Ovary (tissue), 9 donors: ENCODE data around the gene ERN1. TPM values are rescaled to one million over a fixed set of nuclear protein-coding genes. Genes with fewer than 3 reads are reported as not detected.

Experiments used
- DNase-seq, 5 donors: peaks; one replicate each; pipeline ENCODE4 v3.0.0-alpha.2; 2019 to 2020
- H3K27ac ChIP-seq, 2 donors: fragments of 200-600 bp; one replicate each; pipeline versions ENCODE4 v1.5.1 to v1.8.0; 2019 to 2022
- H3K27me3 ChIP-seq: fragments of 200-600 bp; one replicate; pipeline ENCODE4 v1.8.0; 2022
- H3K36me3 ChIP-seq: fragments of 200-600 bp; sonication (generic); one replicate; pipeline ENCODE4 v1.5.1; 2019
- H3K4me1 ChIP-seq: one replicate; pipeline ENCODE4 v1.8.1; 2013; ENCODE audit warnings: mild to moderate bottlenecking, moderate library complexity; ENCODE audit not compliant: insufficient read depth
- H3K4me3 ChIP-seq: fragments of 200-600 bp; sonication (generic); one replicate; pipeline ENCODE4 v1.5.1; 2017
- H3K9me3 ChIP-seq, 2 donors: fragments of 200-600 bp in 1 of 2; sonication (generic) in 1 of 2; one replicate each; pipeline versions ENCODE4 v1.5.1 to v1.8.1; 2013 to 2019; ENCODE audit warnings: mild to moderate bottlenecking in 1 of 2, moderate library complexity in 1 of 2
- CTCF ChIP-seq, 3 donors: fragments of 450-650 bp in 2 of 3; fragments of 200-600 bp in 1 of 3; IDR thresholded peaks; one replicate each; pipeline versions ENCODE4 v1.5.1 to v1.8.0; 2016 to 2022; ENCODE audit warnings: antibody characterized with exemption in 3 of 3, mild to moderate bottlenecking in 1 of 3
- EP300 ChIP-seq: sonication (generic); formaldehyde crosslinking; IDR thresholded peaks from one replicate; pipeline ENCODE4 v1.6.1; 2017; ENCODE audit warnings: antibody characterized with exemption
- POLR2A ChIP-seq: fragments of 450-650 bp; IDR thresholded peaks from one replicate; pipeline ENCODE4 v1.6.1; 2017; ENCODE audit warnings: antibody characterized with exemption, mild to moderate bottlenecking, moderate library complexity
- WGBS, 3 donors: extraction: QIAGEN DNeasy Blood & Tissue Kit in 1 of 3; methylation state at CpG; one replicate each; pipeline versions ENCODE4 v1.1.5 to v1.1.7; 2013 to 2017; 5-methylcytosine and 5-hydroxymethylcytosine counted together
- intact Hi-C, 4 donors: fragments of 100-400 bp; cut with DNase I; formaldehyde crosslinking; loops; one replicate each; pipeline versions ENCODE4 v1.11.0 to v1.15.1; 2022 to 2023
- polyA plus RNA-seq, 2 donors: library from polyadenylated mRNA; stranded (reverse); fragments of 200-250 nt in 1 of 2; fragments of 350-450 nt in 1 of 2; fragmentation: Illumina TruSeq in 1 of 2; extraction: RNeasy Lipid Tissue Mini Kit (QIAGEN cat#74804) in 1 of 2; gene quantifications; one replicate each; pipeline ENCODE4 v1.2.3, GENCODE V29; 2013 to 2014
- total RNA-seq, 7 donors: library from RNA; depleted of rRNA in 2 of 7; stranded (reverse); fragments of >200 nt in 2 of 7; fragmentation: NEBNext Ultra II Directional in 3 of 7; extraction: Animal tissue kit (Norgen Biotek cat#: 25700) in 3 of 7; gene quantifications; one replicate each; pipeline versions ENCODE4 v1.1.0 to v1.2.4, GENCODE V29; 2016 to 2023
- donor health status: DM: no; HTN: no; CAD: no; lungs with moderate emphysema.
- donor health status: DM: no; HTN: no; CAD: no.
- donor health status: Bipolar disorder and iron deficiency.
- donor health status: DM: yes; HTN: yes; CAD: no.
- donor health status: DM: no; HTN: no; CAD: no.
- donor health status: DM: yes; HTN: yes; CAD: no.

Gene ERN1
- total and polyA plus RNA-seq, 9 donors: 8.1 to 73.4 (median 30.4) TPM

- no peaks in the 10 kb centered on the region for H3K36me3 ChIP-seq
- 76 to 81% (median 79%) methylated on average over 4 of the region's 4 CpGs for WGBS, 3 donors
- intact Hi-C loops: no loop called here
- H3K9me3 ChIP-seq: no peaks in the 10 kb centered on the region
- H3K27ac ChIP-seq: no peak overlapping the region
- no peaks in the 10 kb centered on the region for H3K27me3 ChIP-seq
- no peak for TF ChIP-seq EP300
- TF ChIP-seq POLR2A: no peak
- TF ChIP-seq CTCF (IDR thresholded peaks at IDR 0.05): no peak
- H3K4me3 ChIP-seq: no peak overlapping the region
- no peak for DNase-seq
- peaks cover 4% of the 10 kb centered on the region for H3K4me1 ChIP-seq
Measured at GRCh38 chr17:64111831-64112230, 18.1 kb downstream of the ERN1 start.

GRCh38 chr17:64110379-64111152 is 19.4 kb downstream of the ERN1 start:
- H3K27ac ChIP-seq: no peak overlapping the region
- no peak for DNase-seq
- peaks cover 4% of the 10 kb centered on the region for H3K4me1 ChIP-seq
- intact Hi-C loops: no loop called here
- H3K27me3 ChIP-seq: no peaks in the 10 kb centered on the region
- H3K9me3 ChIP-seq: no peaks in the 10 kb centered on the region
- TF ChIP-seq CTCF (IDR thresholded peaks at IDR 0.05) (no peak), POLR2A (no peak), EP300 (no peak)
- no peaks in the 10 kb centered on the region for H3K36me3 ChIP-seq
- no peak overlapping the region for H3K4me3 ChIP-seq
- WGBS, 3 donors: 85 to 87% (median 87%) methylated on average over 12 of the region's 12 CpGs

GRCh38 chr17:64109400-64109799 is 20.5 kb downstream of the ERN1 start:
- H3K27ac ChIP-seq: no peak overlapping the region
- 91 to 97% (median 97%) methylated on average over 5 of the region's 5 CpGs for WGBS, 3 donors
- intact Hi-C loops: no loop called here

GRCh38 chr17:64107500-64108236 is 22.3 kb downstream of the ERN1 start:
- intact Hi-C loops: no loop called here
- no peaks in the 10 kb centered on the region for H3K27me3 ChIP-seq
- H3K27ac ChIP-seq: no peak overlapping the region
- H3K9me3 ChIP-seq: no peaks in the 10 kb centered on the region
- TF ChIP-seq CTCF (IDR thresholded peaks at IDR 0.05): no peak
- DNase-seq: no peak
- no peaks in the 10 kb centered on the region for H3K36me3 ChIP-seq
- peaks cover 2% of the 10 kb centered on the region for H3K4me1 ChIP-seq
- H3K4me3 ChIP-seq: no peak overlapping the region
- 48 to 55% (median 54%) methylated on average over 5 of the region's 5 CpGs for WGBS, 3 donors

More at GRCh38 chr17:64109400-64109799, 20.5 kb downstream of the ERN1 start:
- Histone ChIP-seq H3K4me1 (peaks cover 2% of the 10 kb centered on the region), H3K9me3 (no peaks in the 10 kb centered on the region), H3K36me3 (no peaks in the 10 kb centered on the region), H3K4me3 (no peak overlapping the region), H3K27me3 (no peaks in the 10 kb centered on the region)
- no peak for TF ChIP-seq CTCF (IDR thresholded peaks at IDR 0.05)
- TF ChIP-seq POLR2A: no peak
- no peak for TF ChIP-seq EP300
- no peak for DNase-seq
